Fibroblast of pulmonary artery (primary cell): ENCODE data around the gene SERTAD4.
"Not testable (repeated sequence)": the region's sequence is repeated elsewhere in the genome, so short reads cannot be mapped to it uniquely, and the experiment has no call there.

Source experiments
- DNase-seq: peaks from one replicate; pipeline ENCODE4 v3.0.0-alpha.2; 2010; ENCODE audit warnings: low read depth
- H3K4me3 ChIP-seq: replicated peaks from 2 replicates; pipeline ENCODE4 v1.5.1; 2011; ENCODE audit warnings: low read depth, mild to moderate bottlenecking, control low read depth, low read length, moderate library complexity
- CTCF ChIP-seq: IDR thresholded peaks from 2 replicates; pipeline ENCODE4 v1.5.1; 2011; ENCODE audit warnings: mild to moderate bottlenecking, control low read depth, low read length, inconsistent platforms; ENCODE audit errors: missing control alignments

Gene SERTAD4

GRCh38 chr1:210232511-210233215 is at the start of gene SERTAD4:
Gene SERTAD4, plus strand, starts transcription at chr1:210232796. Its CDS starts 5,165 bp downstream, at chr1:210237961.
- H3K4me3 ChIP-seq = peak within 1 kb of the TSS; percentile 62
- peak; percentile 35 for DNase-seq
- TF ChIP-seq CTCF = no peak

GRCh38 chr1:210185063-210185462 is 47.5 kb upstream of the SERTAD4 start:
- no peak for DNase-seq
- TF ChIP-seq CTCF = no peak
- no peak overlapping the region for H3K4me3 ChIP-seq

- H3K4me3 ChIP-seq = not testable (repeated sequence)
- peak; percentile 31 for DNase-seq
Observed at GRCh38 chr1:210187849-210188606, 44.6 kb upstream of the SERTAD4 start.

DNA sequence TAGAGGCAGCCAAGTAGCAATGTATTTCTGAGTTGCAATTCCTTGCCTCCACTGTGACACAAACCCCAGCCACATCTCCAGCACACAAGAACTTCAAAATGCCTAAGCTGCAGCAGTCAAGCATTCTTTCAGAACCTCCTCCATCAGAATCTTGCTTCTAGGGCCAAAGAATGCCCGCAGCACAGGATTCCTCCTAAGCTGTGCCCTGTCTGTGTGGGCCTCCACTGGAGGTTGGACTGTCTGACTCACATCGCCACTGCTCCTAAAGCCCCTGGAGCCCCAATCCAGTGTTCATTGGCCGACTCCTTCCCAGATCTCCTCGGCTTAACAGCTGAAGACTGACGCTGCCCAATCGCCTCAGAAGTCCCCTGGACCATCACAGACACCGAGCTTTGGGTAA is 43.2 kb upstream of the SERTAD4 start:
- TF ChIP-seq CTCF = no peak
- no peak for DNase-seq
- H3K4me3 ChIP-seq = no peak overlapping the region

DNA sequence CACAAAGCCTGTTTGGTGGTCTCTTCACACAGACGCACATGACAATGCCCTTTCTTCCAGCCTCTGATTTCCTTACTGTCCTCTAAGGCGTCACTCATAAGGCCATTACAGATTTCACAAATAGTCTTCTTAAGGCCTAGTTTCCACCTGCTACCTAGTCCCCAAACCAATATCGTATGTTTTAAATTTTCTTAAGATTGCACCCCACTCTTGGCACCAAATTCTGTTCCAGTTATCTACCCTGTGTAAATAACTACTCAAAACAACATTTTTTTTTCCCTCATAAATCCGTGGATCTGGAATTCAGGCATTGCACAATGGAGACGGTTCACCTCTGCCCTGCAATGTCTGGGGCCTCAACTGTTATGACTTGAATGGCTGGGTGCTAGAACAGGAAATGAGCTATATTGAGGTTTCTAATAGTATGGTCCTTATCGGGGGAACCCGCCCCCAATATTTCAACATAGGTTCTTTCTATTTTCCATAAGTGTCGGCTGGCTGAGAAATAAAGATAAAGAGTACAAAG is 36.9 kb upstream of the SERTAD4 start:
- no peak for TF ChIP-seq CTCF
- H3K4me3 ChIP-seq = no peak overlapping the region
- peak; percentile 11 for DNase-seq

- DNase-seq = not testable (repeated sequence)
Observed at GRCh38 chr1:210196266-210196665, 36.3 kb upstream of the SERTAD4 start.

DNA sequence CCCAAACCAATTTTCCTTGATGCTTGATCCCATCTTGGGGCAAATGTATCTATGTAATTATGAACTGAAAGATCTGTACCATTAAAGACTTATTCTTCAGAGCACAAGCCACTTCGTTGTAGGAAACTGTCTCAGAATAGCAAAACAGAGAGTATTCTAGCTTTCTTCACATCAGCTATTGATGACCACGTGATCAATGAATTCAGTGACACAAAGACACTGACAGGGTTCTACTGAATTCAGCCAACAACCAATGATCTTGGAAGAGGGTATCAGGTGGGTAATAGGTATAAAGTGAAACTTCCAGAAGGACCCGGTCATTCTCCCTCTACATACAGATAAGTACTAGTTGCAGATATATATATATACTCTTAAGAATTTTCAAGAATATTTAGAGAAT is 33.8 kb upstream of the SERTAD4 start:
- H3K4me3 ChIP-seq = no peak overlapping the region
- no peak for DNase-seq
- no peak for TF ChIP-seq CTCF

More at GRCh38 chr1:210196266-210196665, 36.3 kb upstream of the SERTAD4 start:
- not testable (repeated sequence) for H3K4me3 ChIP-seq
